ENCODE data around the gene CADPS. TPM values are rescaled to one million over a fixed set of nuclear protein-coding genes. Genes with fewer than 3 reads are reported as not detected.

The CADPS gene
- total RNA-seq, 1 donor = 3.7 TPM

DNA sequence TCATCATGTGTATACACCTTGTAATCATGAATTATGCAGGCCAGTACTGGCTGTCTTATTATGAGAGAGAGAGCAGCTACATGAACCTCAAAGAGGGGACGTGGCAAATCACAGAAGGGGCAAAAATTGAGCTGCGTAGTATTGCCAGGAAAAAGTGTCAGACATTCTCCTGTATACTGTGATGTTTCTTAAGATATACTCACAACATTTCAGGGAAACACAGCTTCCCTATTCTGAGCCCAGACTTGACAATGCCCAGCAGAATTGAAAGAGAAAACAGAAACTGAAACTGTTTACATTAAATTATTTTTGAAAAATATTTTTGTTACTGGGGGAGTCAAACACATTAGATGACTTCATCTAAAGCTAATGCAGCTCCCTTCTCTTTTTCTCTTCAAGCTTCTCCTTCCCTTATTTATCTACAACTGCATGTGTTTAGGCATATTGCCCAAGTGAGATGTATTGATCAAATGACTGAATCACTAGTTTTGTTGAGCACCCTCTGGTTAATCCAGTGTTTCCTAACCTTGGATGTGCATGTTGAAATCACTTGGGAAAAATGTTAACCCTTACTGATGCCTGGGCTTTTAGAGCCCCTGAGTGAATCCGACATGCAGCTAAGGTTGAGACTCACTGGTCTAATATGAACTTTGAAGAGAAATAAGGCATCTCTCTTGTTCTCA is 39.5 kb downstream of the CADPS start:
- DNase-seq (ENCODE audit: low read depth) = no peak

DNA sequence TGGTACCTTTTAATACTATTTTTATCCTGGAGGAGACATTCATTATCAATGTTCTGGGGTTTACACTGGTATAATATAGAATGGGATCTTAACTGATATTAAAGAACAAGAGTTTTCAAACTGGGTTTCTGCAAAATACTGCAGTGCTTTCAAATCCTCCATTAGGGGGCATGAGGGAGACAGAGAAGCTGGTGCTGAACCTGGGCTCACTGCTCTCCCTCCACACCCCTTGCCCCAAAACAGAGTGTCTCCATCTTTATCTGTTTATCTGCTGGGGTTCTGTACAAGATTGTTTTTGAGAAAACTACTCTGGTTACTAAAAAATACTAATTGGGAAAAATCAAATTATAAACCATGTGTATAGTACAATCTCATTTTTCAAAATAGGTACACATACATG is 41.7 kb downstream of the CADPS start:
- no peak for DNase-seq (ENCODE audit: low read depth)
- H3K4me3 ChIP-seq (ENCODE audit: low read depth, low read length) = no peak overlapping the region
- TF ChIP-seq, protein P1, sequence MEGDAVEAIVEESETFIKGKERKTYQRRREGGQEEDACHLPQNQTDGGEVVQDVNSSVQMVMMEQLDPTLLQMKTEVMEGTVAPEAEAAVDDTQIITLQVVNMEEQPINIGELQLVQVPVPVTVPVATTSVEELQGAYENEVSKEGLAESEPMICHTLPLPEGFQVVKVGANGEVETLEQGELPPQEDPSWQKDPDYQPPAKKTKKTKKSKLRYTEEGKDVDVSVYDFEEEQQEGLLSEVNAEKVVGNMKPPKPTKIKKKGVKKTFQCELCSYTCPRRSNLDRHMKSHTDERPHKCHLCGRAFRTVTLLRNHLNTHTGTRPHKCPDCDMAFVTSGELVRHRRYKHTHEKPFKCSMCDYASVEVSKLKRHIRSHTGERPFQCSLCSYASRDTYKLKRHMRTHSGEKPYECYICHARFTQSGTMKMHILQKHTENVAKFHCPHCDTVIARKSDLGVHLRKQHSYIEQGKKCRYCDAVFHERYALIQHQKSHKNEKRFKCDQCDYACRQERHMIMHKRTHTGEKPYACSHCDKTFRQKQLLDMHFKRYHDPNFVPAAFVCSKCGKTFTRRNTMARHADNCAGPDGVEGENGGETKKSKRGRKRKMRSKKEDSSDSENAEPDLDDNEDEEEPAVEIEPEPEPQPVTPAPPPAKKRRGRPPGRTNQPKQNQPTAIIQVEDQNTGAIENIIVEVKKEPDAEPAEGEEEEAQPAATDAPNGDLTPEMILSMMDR (IDR thresholded peaks at IDR 0.05; ENCODE audit: insufficient read depth, low read length) = no peak

More for the DNA sequence above, 39.5 kb downstream of the CADPS start:
- H3K4me3 ChIP-seq (ENCODE audit: low read depth, low read length) = no peak overlapping the region
- TF ChIP-seq, protein P1 (IDR thresholded peaks at IDR 0.05; ENCODE audit: insufficient read depth, low read length) = no peak

DNA sequence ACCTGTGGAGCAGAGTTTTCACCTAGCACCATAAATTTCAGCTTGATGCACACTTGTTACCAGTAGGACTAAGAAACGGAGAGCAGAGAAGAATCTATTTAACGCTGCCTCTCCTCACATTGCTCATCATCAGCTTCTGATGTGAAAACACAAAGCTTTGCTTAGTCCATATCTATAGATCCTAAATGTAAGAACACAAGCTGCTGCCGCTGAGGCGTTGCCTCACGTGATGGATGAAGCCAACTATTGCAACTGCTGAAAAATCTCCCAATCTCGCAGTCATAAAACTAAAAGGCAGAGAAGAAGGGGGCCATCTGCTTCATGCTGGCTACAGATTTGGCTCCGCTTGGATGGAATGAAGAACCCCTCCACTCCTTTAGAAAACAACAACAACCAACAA is 42.7 kb downstream of the CADPS start:
- no peak for DNase-seq (ENCODE audit: low read depth)
- no peak overlapping the region for H3K4me3 ChIP-seq (ENCODE audit: low read depth, low read length)
- TF ChIP-seq, protein P1 (IDR thresholded peaks at IDR 0.05; ENCODE audit: insufficient read depth, low read length) = no peak

DNA sequence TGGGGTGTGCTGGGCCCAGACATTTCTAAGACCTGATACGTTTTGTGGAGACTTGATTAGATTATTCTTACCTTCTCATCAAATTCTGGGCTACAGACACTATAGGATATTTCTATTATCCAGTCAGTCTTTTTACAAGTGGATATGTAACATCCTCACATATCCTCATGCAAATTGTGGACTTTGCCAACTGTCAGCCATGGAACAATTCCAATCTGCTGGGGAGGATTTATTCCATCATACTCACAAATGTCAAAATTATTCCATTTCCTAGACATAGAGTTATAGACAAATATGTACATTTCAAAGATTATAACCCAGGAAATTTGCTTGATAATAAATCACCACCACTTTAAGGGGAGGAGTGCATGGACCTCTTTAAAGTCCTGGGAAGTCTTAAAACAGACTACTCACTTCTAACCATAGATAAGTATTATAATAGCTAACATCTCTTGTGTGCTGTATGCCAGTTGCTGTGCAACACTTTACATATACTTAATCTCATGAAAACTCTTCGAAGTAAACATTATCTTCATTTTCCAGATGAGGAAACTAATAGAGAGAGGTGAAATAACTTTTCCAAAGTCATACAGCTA is 44.4 kb downstream of the CADPS start:
- no peak for DNase-seq (ENCODE audit: low read depth)

DNA sequence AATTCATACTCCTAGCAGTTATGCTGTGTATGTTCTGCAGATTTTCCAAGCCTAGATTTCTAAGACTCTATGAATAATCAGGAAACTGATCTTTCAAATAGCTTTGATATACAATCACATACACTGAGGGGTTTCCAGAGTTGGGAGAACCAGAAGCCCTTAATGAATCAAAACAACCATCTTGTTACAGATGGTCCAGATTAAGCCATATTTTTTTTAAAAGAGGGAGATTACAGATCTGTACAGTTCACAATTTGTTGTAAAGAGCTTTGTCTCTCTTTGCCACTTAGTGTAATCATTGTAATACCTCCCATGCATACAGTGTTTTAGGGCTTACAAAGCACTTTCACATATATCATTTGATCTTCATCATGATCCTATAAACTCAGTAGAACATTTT is 47.7 kb downstream of the CADPS start:
- no peak overlapping the region for H3K4me3 ChIP-seq (ENCODE audit: low read depth, low read length)
- no peak for DNase-seq (ENCODE audit: low read depth)
- TF ChIP-seq, protein P1 (IDR thresholded peaks at IDR 0.05; ENCODE audit: insufficient read depth, low read length) = no peak

More for the DNA sequence above, 44.4 kb downstream of the CADPS start:
- TF ChIP-seq, protein P1 (IDR thresholded peaks at IDR 0.05; ENCODE audit: insufficient read depth, low read length) = no peak
- H3K4me3 ChIP-seq (ENCODE audit: low read depth, low read length) = no peak overlapping the region

DNA sequence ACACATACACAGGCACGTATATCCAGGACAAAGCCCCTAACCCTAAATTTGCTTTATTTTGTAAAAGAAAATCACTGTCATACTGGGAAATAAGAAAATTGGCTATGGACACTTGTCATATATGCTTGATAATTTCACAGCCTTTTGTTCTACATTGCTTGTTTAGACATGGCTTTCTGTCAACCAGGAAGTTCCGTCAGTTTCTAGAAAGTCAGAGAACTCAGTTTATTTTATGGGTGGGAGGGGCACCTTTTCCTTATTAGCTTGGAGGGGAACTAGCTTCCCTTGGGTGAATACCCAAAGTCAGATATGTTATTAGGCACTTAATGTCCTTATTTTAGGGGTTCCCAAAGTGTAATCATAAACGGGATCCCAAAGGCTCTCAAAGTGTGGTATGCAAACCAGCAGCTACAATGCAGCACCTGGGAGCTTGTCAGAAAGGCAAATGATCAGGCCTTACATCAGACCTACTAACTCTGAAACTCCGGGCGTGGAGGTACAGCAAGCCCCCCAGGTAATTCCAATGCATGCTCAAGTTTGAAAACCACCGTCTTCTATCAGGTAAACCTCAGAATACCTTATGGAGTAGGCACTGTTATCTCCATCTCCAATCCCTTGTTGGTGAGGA is 50.1 kb downstream of the CADPS start:
- DNase-seq (ENCODE audit: low read depth) = no peak
- TF ChIP-seq, protein P1 (IDR thresholded peaks at IDR 0.05; ENCODE audit: insufficient read depth, low read length) = no peak
- H3K4me3 ChIP-seq (ENCODE audit: low read depth, low read length) = no peak overlapping the region

Measured in fibroblast of the aortic adventitia (primary cell).